HepG2 (cell line): ENCODE measurements around the gene ODAPH. TPM values are rescaled to one million over a fixed set of nuclear protein-coding genes. Genes with fewer than 3 reads are reported as not detected.

ENCODE experiments used
- ARID4A ChIP-seq: sonication (generic); formaldehyde crosslinking; IDR thresholded peaks from 2 replicates; pipeline ENCODE4 v1.5.0; 2020; ENCODE audit warnings: mild to moderate bottlenecking, missing genetic modification reagents, borderline replicate concordance
- CREM ChIP-seq, 2 experiments: sonication (generic) in 1 of 2; formaldehyde crosslinking in 1 of 2; IDR thresholded peaks; 2 replicates each; pipeline versions ENCODE4 v1.4.0 to v1.6.1; 2016 to 2020; ENCODE audit warnings: antibody characterized with exemption in 1 of 2, mild to moderate bottlenecking in 1 of 2, missing genetic modification reagents in 1 of 2
- DPF2 ChIP-seq: sonication (generic); formaldehyde crosslinking; IDR thresholded peaks from 2 replicates; pipeline ENCODE4 v1.4.0; 2020; ENCODE audit warnings: mild to moderate bottlenecking, low read depth, missing genetic modification reagents, borderline replicate concordance
- EED ChIP-seq: sonication (generic); formaldehyde crosslinking; IDR thresholded peaks from 2 replicates; pipeline ENCODE4 v1.5.0; 2020; ENCODE audit warnings: mild to moderate bottlenecking, missing genetic modification reagents
- ELF4 ChIP-seq: sonication (generic); formaldehyde crosslinking; IDR thresholded peaks from 2 replicates; pipeline ENCODE4 v1.5.0; 2020; ENCODE audit warnings: missing genetic modification reagents, mild to moderate bottlenecking, moderate library complexity, borderline replicate concordance
- FOXP1 ChIP-seq, 2 experiments: fragments of 450-650 bp in 1 of 2; IDR thresholded peaks; 2 replicates each; pipeline ENCODE4 v1.6.1; 2017 to 2018; ENCODE audit warnings: antibody characterized with exemption in 1 of 2
- PBX2 ChIP-seq: IDR thresholded peaks from 2 replicates; pipeline ENCODE4 v1.6.1; 2016; ENCODE audit warnings: control low read depth
- RBFOX2 ChIP-seq: fragments of 200-400 bp; formaldehyde crosslinking; IDR thresholded peaks from 2 replicates; pipeline ENCODE4 v1.6.1; 2017; ENCODE audit warnings: low read depth, mild to moderate bottlenecking, low read length
- RXRA ChIP-seq: sonication (generic); formaldehyde crosslinking; IDR thresholded peaks from 2 replicates; pipeline ENCODE4 v1.5.1; 2020; ENCODE audit warnings: missing genetic modification reagents
- SRSF9 ChIP-seq: fragments of 200-400 bp; formaldehyde crosslinking; IDR thresholded peaks from 2 replicates; pipeline ENCODE4 v1.6.1; 2018; ENCODE audit warnings: borderline replicate concordance, mild to moderate bottlenecking, low read depth, low read length; ENCODE audit not compliant: insufficient read depth, poor library complexity, severe bottlenecking
- TP53 ChIP-seq: sonication (generic); formaldehyde crosslinking; conservative IDR thresholded peaks from 2 replicates; pipeline ENCODE4 v1.4.0; 2020; ENCODE audit warnings: missing genetic modification reagents
- ZBTB42 ChIP-seq: sonication (generic); formaldehyde crosslinking; IDR thresholded peaks from 2 replicates; pipeline ENCODE4 v1.5.0; 2020; ENCODE audit warnings: mild to moderate bottlenecking, missing genetic modification reagents
- ZKSCAN1 ChIP-seq: fragments of 150-350 bp; IDR thresholded peaks from 2 replicates; pipeline ENCODE4 v1.6.1; 2014; ENCODE audit warnings: low read length
- ZNF143 ChIP-seq: sonication (generic); formaldehyde crosslinking; IDR thresholded peaks from 2 replicates; pipeline ENCODE4 v1.4.0; 2020; ENCODE audit warnings: missing genetic modification reagents
- ZNF253 ChIP-seq: sonication (generic); formaldehyde crosslinking; IDR thresholded peaks from 2 replicates; pipeline ENCODE4 v1.8.0; 2022; ENCODE audit warnings: mild to moderate bottlenecking, missing genetic modification reagents, borderline replicate concordance
- ZNF274 ChIP-seq: sonication (generic); formaldehyde crosslinking; IDR thresholded peaks from 2 replicates; pipeline ENCODE4 v1.5.1; 2020; ENCODE audit warnings: mild to moderate bottlenecking, missing genetic modification reagents
- ZNF460 ChIP-seq: sonication (generic); formaldehyde crosslinking; IDR thresholded peaks from 2 replicates; pipeline ENCODE4 v1.5.1; 2020; ENCODE audit warnings: missing genetic modification reagents, mild to moderate bottlenecking, borderline replicate concordance
- ZNF615 ChIP-seq: sonication (generic); formaldehyde crosslinking; IDR thresholded peaks from 2 replicates; pipeline ENCODE4 v1.5.0; 2020; ENCODE audit warnings: mild to moderate bottlenecking, missing genetic modification reagents, borderline replicate concordance
- ZNF768 ChIP-seq: sonication (generic); formaldehyde crosslinking; IDR thresholded peaks from 2 replicates; pipeline ENCODE4 v1.4.0; 2020; ENCODE audit warnings: missing genetic modification reagents
- polyA plus RNA-seq, 8 experiments: library from polyadenylated mRNA; depleted of rRNA in 3 of 8; stranded (reverse) in 7 of 8; unstranded in 1 of 8; fragments of >200 nt; fragmentation: Illumina TruSeq in 4 of 8; extraction: Trizol in 4 of 8; gene quantifications; 2 replicates each; pipeline versions ENCODE4 v1.2.1 to v1.2.3, GENCODE V29; 2011 to 2016; ENCODE audit warnings: low read depth in 4 of 8, missing spikeins in 1 of 8, mixed read lengths in 1 of 8; ENCODE audit not compliant: insufficient read depth in 1 of 8
- total RNA-seq, 5 experiments: library from RNA; depleted of rRNA; stranded (reverse); fragments of >200 nt; fragmentation: Illumina TruSeq; extraction: Trizol; gene quantifications; 2 replicates each; pipeline ENCODE4 v1.2.3, GENCODE V29; 2016; ENCODE audit warnings: low read depth in 1 of 5
- TF ChIP-seq, protein P1 (sequence below): sonication (generic); formaldehyde crosslinking; IDR thresholded peaks from 2 replicates; pipeline ENCODE4 v1.9.0; 2022; ENCODE audit warnings: missing genetic modification reagents, mild to moderate bottlenecking, borderline replicate concordance
- TF ChIP-seq, protein P2 (sequence below): sonication (generic); formaldehyde crosslinking; IDR thresholded peaks from 2 replicates; pipeline ENCODE4 v1.4.0; 2020; ENCODE audit warnings: missing genetic modification reagents

ODAPH gene
- total and polyA plus RNA-seq, 2 of the 13 experiments (the other 11 are each of a cell fraction or from before 2014, with no cell fraction given): 0.50 TPM; not detected in 1

- TF ChIP-seq ARID4A (CRISPR knock-in tag): peak; percentile 99
- TF ChIP-seq ZNF274: peak; percentile 48; the same call in 1 of the 2 replicates
- TF ChIP-seq ZNF615 (CRISPR knock-in tag): no peak; the same call in 1 of the 2 replicates
- peak; percentile 91 for TF ChIP-seq CREM (IDR thresholded peaks at IDR 0.05)
- no peak for TF ChIP-seq CREM (CRISPR knock-in tag; IDR thresholded peaks at IDR 0.05)
- peak; percentile 79; the same call in 1 of the 2 replicates for TF ChIP-seq RXRA (CRISPR knock-in tag)
- no peak for TF ChIP-seq ZKSCAN1
- TF ChIP-seq DPF2: no peak
- TF ChIP-seq, protein P1, sequence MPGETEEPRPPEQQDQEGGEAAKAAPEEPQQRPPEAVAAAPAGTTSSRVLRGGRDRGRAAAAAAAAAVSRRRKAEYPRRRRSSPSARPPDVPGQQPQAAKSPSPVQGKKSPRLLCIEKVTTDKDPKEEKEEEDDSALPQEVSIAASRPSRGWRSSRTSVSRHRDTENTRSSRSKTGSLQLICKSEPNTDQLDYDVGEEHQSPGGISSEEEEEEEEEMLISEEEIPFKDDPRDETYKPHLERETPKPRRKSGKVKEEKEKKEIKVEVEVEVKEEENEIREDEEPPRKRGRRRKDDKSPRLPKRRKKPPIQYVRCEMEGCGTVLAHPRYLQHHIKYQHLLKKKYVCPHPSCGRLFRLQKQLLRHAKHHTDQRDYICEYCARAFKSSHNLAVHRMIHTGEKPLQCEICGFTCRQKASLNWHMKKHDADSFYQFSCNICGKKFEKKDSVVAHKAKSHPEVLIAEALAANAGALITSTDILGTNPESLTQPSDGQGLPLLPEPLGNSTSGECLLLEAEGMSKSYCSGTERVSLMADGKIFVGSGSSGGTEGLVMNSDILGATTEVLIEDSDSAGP (CRISPR knock-in tag): peak; percentile 95
- TF ChIP-seq ELF4 (CRISPR knock-in tag): peak; percentile 5
- TF ChIP-seq, protein P2, sequence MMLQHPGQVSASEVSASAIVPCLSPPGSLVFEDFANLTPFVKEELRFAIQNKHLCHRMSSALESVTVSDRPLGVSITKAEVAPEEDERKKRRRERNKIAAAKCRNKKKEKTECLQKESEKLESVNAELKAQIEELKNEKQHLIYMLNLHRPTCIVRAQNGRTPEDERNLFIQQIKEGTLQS (CRISPR knock-in tag): no peak
- no peak for TF ChIP-seq ZNF460 (CRISPR knock-in tag)
- TF ChIP-seq PBX2 (CRISPR knock-in tag): no peak
- TF ChIP-seq SRSF9: no peak
- TF ChIP-seq ZNF143 (CRISPR knock-in tag): peak; percentile 74
- 0 out of 2 replicates have a peak, but pooled peaks have one; percentile 86 for TF ChIP-seq EED
- no peak for TF ChIP-seq TP53
- TF ChIP-seq FOXP1 (IDR thresholded peaks at IDR 0.05): no peak
- TF ChIP-seq FOXP1 (CRISPR knock-in tag; IDR thresholded peaks at IDR 0.05): no peak
- TF ChIP-seq RBFOX2: peak; percentile 87
- TF ChIP-seq ZNF768 (CRISPR knock-in tag): peak; percentile 75; the same call in 1 of the 2 replicates
- no peak for TF ChIP-seq ZNF253
- no peak for TF ChIP-seq ZBTB42 (CRISPR knock-in tag)
These were observed 41.5 kb upstream of the ODAPH start, which contains the start of the genes RCHY1 and THAP6 (continued) for GRCh38 chr4:75514131-75514948.
